ENCODE data around the gene SLX9. TPM values are rescaled to one million over a fixed set of nuclear protein-coding genes. Genes with fewer than 3 reads are reported as not detected.

SLX9 gene
- total RNA-seq, 4 donors from 2014 or later: 7.5 to 16.4 (median 10.5) TPM

DNA sequence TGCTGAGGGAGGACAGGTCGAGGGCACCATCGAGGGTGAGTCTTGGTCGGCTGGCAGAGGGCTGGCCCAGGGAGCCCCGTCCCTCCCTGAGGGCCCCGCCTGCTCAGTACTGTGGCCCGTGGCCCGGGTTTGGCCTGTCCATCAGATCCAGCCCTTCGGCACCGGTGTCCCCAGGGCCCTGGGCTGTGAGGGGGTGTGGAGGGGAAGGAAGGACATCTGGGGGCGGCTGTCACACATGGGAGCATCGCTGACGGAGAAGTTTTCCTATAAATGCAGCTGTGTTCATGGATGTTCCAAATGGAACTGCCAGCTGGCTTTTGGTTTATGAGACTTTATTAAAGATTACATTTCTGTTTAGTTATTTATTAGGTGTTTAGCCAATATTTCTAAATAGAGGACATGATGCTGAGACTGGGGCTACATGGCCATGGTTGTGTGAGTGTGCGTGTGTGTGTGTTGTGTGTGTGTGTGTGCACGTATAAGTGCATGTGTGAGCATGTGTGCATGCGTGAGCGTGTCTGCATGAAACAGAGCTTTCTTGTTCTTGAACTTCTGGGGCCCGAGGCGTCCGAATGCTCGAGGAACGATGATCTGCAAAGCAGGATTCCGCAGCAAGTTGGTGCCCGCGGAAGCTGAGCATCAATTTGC lies 54.3 kb downstream of the SLX9 start:
- TF ChIP-seq, protein P1, sequence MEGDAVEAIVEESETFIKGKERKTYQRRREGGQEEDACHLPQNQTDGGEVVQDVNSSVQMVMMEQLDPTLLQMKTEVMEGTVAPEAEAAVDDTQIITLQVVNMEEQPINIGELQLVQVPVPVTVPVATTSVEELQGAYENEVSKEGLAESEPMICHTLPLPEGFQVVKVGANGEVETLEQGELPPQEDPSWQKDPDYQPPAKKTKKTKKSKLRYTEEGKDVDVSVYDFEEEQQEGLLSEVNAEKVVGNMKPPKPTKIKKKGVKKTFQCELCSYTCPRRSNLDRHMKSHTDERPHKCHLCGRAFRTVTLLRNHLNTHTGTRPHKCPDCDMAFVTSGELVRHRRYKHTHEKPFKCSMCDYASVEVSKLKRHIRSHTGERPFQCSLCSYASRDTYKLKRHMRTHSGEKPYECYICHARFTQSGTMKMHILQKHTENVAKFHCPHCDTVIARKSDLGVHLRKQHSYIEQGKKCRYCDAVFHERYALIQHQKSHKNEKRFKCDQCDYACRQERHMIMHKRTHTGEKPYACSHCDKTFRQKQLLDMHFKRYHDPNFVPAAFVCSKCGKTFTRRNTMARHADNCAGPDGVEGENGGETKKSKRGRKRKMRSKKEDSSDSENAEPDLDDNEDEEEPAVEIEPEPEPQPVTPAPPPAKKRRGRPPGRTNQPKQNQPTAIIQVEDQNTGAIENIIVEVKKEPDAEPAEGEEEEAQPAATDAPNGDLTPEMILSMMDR (IDR thresholded peaks at IDR 0.05; ENCODE audit: low read depth): no peak

DNA sequence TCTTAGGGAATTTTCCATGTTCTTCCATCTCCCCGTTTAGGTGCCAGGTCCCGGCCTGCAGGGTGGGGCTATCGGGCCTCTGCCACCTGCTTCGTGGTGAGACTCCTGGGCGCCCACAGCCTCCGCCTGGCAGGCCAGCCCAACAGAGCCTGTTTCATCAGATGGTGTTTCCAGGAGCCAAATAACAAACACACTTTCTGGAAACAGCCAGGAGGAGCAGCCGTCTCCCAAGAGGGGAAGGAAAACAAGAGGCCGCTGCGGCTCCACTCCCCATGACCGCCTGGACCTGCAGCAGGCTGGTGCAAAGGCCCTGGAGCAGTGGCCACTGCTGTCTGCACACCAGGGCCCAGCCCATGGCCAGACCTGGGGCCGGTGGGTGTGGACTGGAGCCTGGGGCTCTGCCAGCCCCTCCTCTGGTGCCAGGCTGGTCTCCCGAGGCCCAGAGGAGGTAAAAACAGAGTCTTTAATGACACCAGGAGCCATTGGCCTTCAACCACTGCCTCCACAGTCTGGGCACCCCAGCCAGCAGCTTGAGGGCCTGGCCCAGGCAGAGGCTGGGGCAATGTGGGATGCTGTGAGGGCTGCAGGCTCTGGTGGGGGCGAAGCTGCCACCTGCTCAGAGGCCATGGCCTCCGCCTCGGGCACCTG lies 55.0 kb downstream of the SLX9 start:
- TF ChIP-seq, protein P1 (IDR thresholded peaks at IDR 0.05; ENCODE audit: low read depth): no peak

DNA sequence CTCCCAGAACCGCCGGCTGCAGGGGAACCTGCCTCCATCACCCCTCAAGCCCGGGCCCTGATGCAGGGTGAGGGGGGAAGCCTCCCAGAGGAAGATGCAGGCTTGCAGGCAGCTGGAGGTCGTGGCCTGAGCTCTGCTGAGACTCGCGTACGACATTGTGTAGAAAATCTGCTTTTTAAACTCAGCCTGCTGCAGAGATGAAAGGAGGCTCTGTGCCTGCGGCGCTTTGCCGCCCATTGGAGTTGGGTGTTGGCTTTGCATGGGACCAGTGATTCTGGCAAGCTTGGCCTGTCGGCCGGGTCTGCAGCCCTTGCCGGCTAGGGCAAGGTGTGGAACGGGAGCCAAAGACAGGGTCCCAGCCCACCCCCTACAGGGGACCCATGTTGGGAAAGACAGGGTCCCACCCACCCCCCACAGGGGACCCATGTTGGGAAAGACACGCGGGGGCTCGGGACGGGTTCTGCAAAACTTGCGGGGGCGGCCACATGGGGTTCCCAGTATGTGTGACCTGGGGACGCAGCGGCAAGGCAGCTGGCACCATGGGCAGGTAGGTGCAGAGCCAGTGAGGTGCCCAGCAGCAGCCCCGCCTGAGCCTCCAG lies 55.6 kb downstream of the SLX9 start:
- TF ChIP-seq, protein P1 (IDR thresholded peaks at IDR 0.05; ENCODE audit: low read depth): no peak

DNA sequence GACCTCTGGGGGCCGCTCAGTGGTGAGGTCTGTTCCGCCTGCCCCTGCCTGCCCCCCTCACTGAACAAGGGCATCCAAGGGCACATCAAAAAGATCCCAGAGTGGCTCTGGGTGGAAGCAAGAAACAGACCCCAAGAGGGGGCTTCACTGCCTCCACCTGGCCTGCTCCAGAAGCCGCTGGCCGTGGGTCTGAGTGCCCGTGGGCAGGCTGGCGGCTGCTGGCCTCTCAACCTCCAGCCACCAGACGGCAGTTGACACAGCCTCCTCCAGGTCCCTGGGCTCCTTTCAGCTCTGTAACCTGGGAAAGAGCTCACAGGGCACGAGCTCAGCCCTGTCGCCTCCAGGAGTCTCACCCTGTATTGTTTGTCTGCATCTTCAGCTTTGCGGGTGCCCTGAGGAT lies 56.3 kb downstream of the SLX9 start:
- TF ChIP-seq, protein P1 (IDR thresholded peaks at IDR 0.05; ENCODE audit: low read depth): no peak

DNA sequence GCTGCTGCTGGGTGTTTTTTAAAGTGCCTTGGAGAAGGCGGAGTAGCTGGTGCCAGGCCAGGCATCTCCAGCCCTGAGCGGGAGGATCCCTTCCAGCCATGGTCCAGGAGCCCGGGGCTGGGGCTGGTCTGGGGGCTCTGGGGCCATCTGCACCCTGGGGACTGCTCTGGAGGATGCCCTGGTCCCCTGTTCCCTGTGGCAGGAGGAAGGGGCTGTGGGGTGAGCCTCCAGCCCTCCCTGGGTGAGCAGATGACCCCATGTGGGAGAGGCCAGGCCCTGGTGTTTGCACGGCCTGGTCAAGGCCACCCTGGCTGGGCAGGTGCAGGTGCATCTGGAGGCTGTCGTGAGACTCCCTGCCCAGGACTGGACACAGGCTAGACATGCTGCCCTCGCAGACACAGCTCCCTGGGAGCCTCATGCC lies 56.7 kb downstream of the SLX9 start:
- TF ChIP-seq, protein P1 (IDR thresholded peaks at IDR 0.05; ENCODE audit: low read depth): no peak

DNA sequence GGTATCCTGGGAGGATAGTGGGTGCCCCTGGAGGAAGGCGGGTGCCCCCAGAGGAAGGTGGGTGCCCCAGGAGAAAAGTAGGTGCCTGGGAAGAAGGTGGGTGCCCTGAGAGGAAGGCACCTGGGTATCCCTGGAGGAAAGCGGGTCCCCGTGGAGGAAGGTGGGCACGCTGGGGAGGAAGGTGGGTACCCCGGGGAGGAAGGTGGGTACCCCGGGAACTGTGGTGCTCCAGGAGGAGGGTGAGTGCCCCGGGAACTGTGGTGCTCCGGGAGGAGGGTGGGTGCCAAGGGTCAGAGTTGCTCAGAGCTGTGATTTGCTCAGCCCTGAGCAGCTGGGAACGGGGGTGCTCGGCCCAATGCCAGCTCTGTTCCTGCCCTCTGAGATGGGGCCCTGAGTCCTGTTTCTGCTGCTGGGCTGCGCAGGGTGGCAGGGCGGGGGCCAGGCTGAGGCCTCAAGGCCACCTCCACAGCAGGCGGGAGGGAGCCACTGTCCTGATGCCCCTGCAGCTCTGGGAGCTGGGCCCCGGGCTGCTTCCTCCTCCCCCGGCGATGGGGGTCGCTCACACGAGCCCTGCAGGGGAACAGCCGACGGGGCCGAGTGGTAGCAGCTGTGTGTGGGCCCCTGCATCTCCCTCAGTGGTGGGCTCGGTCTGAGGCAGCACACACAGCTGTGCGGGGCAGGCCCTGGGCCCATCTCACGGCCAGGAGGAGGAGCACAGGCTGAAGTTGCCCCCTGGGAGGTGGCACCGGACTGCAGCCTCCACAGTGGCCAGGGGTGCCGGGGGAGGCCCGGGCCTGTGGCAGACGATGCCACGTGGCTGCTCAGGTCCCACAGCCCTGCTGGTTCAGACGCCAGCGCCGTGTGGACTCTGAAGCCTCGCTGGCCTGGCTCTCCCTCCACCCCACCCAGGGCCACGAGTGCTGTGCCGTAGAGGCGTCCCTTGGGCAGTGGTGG lies 57.4 kb downstream of the SLX9 start:
- TF ChIP-seq, protein P1 (IDR thresholded peaks at IDR 0.05; ENCODE audit: low read depth): no peak
